ENCODE measurements around the gene NEK11.

NEK11 gene

GRCh38 chr3:131026321-131027151, at the start of gene NEK11, which contains the start of gene ASTE1:
NEK11 (plus strand) TSS chr3:131026877; CDS start chr3:131029709, 2,832 bp downstream.
ASTE1 (minus strand) TSS chr3:131026825; CDS start chr3:131025306, 1,519 bp downstream.
- TF ChIP-seq Cebpa-rat (IDR thresholded peaks at IDR 0.05), result no peak
- H3K4me1 ChIP-seq, result peaks cover 14 to 27% (median 18%) of the 10 kb centered on the region in 10 experiments
- H3K27me3 ChIP-seq, result no peaks in the 10 kb centered on the region
- H4K20me1 ChIP-seq, result no peaks in the 10 kb centered on the region
- H3K36me3 ChIP-seq, result peaks cover 12 to 34% (median 23%) of the 10 kb centered on the region in 11 experiments; a peak in 21 of 22 replicates
- H3K4me2 ChIP-seq, result peak within 1 kb of the TSS; percentile 79 to 96 (median 94)
- H3K4me3 ChIP-seq, result peak within 1 kb of the TSS; percentile 66 to 83 (median 75)
- peak within 1 kb of the TSS; percentile 78 to 91 (median 86) for H3K9ac ChIP-seq
- H3K9me3 ChIP-seq (replicated peaks in 1 of 11), result peaks cover 0 to 12% (median 4%) of the 10 kb centered on the region in 11 experiments; a peak in 8 of 22 replicates
- H3K27ac ChIP-seq, result peak within 1 kb of the TSS; percentile 75 to 91 (median 83)

GRCh38 chr3:130979117-130979516, 47.6 kb upstream of the NEK11 start:
- no peak for TF ChIP-seq Cebpa-rat (IDR thresholded peaks at IDR 0.05)
- no peaks in the 10 kb centered on the region for H3K4me1 ChIP-seq
- H3K9ac ChIP-seq, result no peak overlapping the region
- H3K36me3 ChIP-seq, result peaks cover 24 to 97% (median 62%) of the 10 kb centered on the region in 11 experiments
- H3K27ac ChIP-seq, result no peak overlapping the region
- H3K9me3 ChIP-seq (replicated peaks in 1 of 11), result no peaks in the 10 kb centered on the region
- no peaks in the 10 kb centered on the region for H4K20me1 ChIP-seq
- no peaks in the 10 kb centered on the region for H3K27me3 ChIP-seq
- no peak overlapping the region for H3K4me2 ChIP-seq
- no peak overlapping the region for H3K4me3 ChIP-seq

GRCh38 chr3:130981469-130981868, 45.2 kb upstream of the NEK11 start:
- H3K27ac ChIP-seq, result no peak overlapping the region
- H3K36me3 ChIP-seq, result peaks cover 19 to 92% (median 43%) of the 10 kb centered on the region in 11 experiments; a peak in 21 of 22 replicates
- no peak overlapping the region for H3K4me2 ChIP-seq
- no peak for TF ChIP-seq Cebpa-rat (IDR thresholded peaks at IDR 0.05)
- no peaks in the 10 kb centered on the region for H3K4me1 ChIP-seq
- H3K9ac ChIP-seq, result no peak overlapping the region
- H3K4me3 ChIP-seq, result no peak overlapping the region
- no peaks in the 10 kb centered on the region for H3K27me3 ChIP-seq
- no peaks in the 10 kb centered on the region for H4K20me1 ChIP-seq
- no peaks in the 10 kb centered on the region for H3K9me3 ChIP-seq (replicated peaks in 1 of 11)

- Histone ChIP-seq H3K4me3 (no peak overlapping the region), H3K27me3 (no peaks in the 10 kb centered on the region), H3K36me3 (peaks cover 29 to 80% (median 47%) of the 10 kb centered on the region in 11 experiments), H3K27ac (no peak overlapping the region), H3K4me1 (no peaks in the 10 kb centered on the region), H4K20me1 (no peaks in the 10 kb centered on the region), H3K9me3 (replicated peaks in 1 of 11) (peaks cover 0 to 6% (median 0%) of the 10 kb centered on the region in 11 experiments; a peak in 1 of 22 replicates), H3K4me2 (no peak overlapping the region), H3K9ac (no peak overlapping the region)
- TF ChIP-seq Cebpa-rat (IDR thresholded peaks at IDR 0.05), result no peak
Observed at GRCh38 chr3:130990282-130990681, 36.4 kb upstream of the NEK11 start.

GRCh38 chr3:130991126-130991525, 35.6 kb upstream of the NEK11 start:
- Histone ChIP-seq H3K27ac (no peak overlapping the region), H3K4me1 (no peaks in the 10 kb centered on the region), H3K4me2 (no peak overlapping the region), H3K9me3 (replicated peaks in 1 of 11) (peaks cover 0 to 6% (median 0%) of the 10 kb centered on the region in 11 experiments; a peak in 1 of 22 replicates), H3K27me3 (no peaks in the 10 kb centered on the region), H4K20me1 (no peaks in the 10 kb centered on the region), H3K4me3 (no peak overlapping the region), H3K36me3 (peaks cover 35 to 85% (median 54%) of the 10 kb centered on the region in 11 experiments), H3K9ac (no peak overlapping the region)
- TF ChIP-seq Cebpa-rat (IDR thresholded peaks at IDR 0.05), result no peak

GRCh38 chr3:130992344-130992743, 34.3 kb upstream of the NEK11 start:
- Histone ChIP-seq H3K4me3 (no peak overlapping the region), H3K27me3 (no peaks in the 10 kb centered on the region), H3K27ac (no peak overlapping the region), H3K9me3 (replicated peaks in 1 of 11) (peaks cover 0 to 6% (median 0%) of the 10 kb centered on the region in 11 experiments; a peak in 1 of 22 replicates), H3K9ac (no peak overlapping the region), H4K20me1 (no peaks in the 10 kb centered on the region), H3K36me3 (peaks cover 40 to 84% (median 59%) of the 10 kb centered on the region in 11 experiments), H3K4me1 (no peaks in the 10 kb centered on the region), H3K4me2 (no peak overlapping the region)
- TF ChIP-seq Cebpa-rat (IDR thresholded peaks at IDR 0.05), result no peak

DNA sequence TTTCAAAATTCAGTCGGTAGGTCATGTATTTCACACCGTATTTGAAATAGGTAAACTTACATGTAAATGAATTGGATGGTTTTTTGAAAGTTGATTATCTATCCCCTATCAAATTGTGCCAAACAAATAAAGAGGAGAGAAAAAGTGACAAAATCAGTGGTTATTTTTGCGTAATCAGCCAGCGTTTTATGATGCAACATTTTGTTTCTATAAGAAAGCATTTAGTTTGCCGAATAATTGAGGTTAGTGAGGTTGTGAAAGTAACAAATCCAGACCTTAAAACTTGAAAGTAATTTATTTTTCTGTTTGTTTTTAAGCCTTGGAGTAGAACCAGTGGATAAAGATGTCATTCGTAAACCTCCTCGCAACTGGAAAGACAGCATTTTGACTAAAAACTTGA, 29.4 kb upstream of the NEK11 start:
- Histone ChIP-seq H3K36me3 (peaks cover 41 to 95% (median 81%) of the 10 kb centered on the region in 11 experiments), H3K27me3 (no peaks in the 10 kb centered on the region), H3K9me3 (replicated peaks in 1 of 11) (no peaks in the 10 kb centered on the region), H3K4me1 (no peaks in the 10 kb centered on the region), H3K9ac (no peak overlapping the region), H3K4me2 (no peak overlapping the region), H4K20me1 (no peaks in the 10 kb centered on the region), H3K27ac (no peak overlapping the region), H3K4me3 (no peak overlapping the region)
- TF ChIP-seq Cebpa-rat (IDR thresholded peaks at IDR 0.05), result peak in 2 of 11 experiments; percentile 32 to 33; a peak in 2 of 22 replicates

DNA sequence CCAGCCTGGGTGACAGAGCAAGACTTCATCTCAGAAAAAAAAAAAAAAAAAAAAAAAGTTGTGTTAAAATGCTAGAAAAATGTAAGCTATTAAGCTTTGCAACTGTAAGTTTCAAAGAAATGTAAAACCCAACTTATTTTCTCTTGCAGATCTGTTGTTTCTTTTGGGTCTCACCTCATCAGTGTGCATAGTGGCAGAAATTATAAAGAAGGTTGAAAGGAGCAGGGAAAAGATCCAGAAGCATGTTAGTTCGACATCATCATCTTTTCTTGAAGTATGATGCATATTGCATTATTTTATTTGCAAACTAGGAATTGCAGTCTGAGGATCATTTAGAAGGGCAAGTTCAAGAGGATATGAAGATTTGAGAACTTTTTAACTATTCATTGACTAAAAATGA, 25.6 kb upstream of the NEK11 start:
- Histone ChIP-seq H4K20me1 (no peaks in the 10 kb centered on the region), H3K27me3 (no peaks in the 10 kb centered on the region), H3K4me1 (no peaks in the 10 kb centered on the region), H3K4me3 (no peak overlapping the region), H3K4me2 (no peak overlapping the region), H3K9ac (no peak overlapping the region), H3K36me3 (peaks cover 50 to 100% (median 81%) of the 10 kb centered on the region in 11 experiments), H3K27ac (no peak overlapping the region), H3K9me3 (replicated peaks in 1 of 11) (no peaks in the 10 kb centered on the region)
- no peak for TF ChIP-seq Cebpa-rat (IDR thresholded peaks at IDR 0.05)

- Histone ChIP-seq H3K27me3 (no peaks in the 10 kb centered on the region), H4K20me1 (no peaks in the 10 kb centered on the region), H3K36me3 (peaks cover 45 to 97% (median 79%) of the 10 kb centered on the region in 11 experiments), H3K9me3 (replicated peaks in 1 of 11) (no peaks in the 10 kb centered on the region), H3K4me1 (peaks cover 0 to 10% (median 2%) of the 10 kb centered on the region in 10 experiments; a peak in 5 of 20 replicates), H3K27ac (no peak overlapping the region), H3K9ac (no peak overlapping the region), H3K4me2 (no peak overlapping the region), H3K4me3 (no peak overlapping the region)
- no peak for TF ChIP-seq Cebpa-rat (IDR thresholded peaks at IDR 0.05)
Observed at GRCh38 chr3:131004603-131005002, 22.1 kb upstream of the NEK11 start.

Data from BLaER1 treated with 17β-estradiol and CSF1 and Interleukin-3, amounts not matched to agents 10 nM and 100 nM (cell line).